ENCODE data around the gene AQP3.
"Not testable (repeated sequence)": the region's sequence is repeated elsewhere in the genome, so short reads cannot be mapped to it uniquely, and the experiment has no call there.

Gene AQP3

DNA sequence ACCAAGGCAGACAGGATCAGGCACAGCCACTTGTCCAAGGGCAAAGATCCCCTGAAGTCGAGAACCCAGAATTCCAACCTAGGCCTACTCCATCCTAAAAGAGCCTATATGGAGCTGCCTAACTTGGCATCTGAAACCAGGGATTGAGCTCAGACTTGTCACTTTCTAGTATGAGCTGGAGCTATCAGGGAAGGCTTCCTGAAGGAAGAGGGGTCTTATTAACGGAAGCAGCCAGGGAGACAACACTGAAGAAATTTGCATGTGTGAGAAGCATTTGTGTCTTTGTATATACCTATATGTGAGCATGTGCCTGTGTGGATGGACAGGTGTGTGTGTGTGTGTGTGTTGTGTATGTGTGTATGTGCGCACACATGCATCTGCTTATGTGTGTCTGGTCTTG is 40.3 kb downstream of the AQP3 start:
- no peak for DNase-seq

DNA sequence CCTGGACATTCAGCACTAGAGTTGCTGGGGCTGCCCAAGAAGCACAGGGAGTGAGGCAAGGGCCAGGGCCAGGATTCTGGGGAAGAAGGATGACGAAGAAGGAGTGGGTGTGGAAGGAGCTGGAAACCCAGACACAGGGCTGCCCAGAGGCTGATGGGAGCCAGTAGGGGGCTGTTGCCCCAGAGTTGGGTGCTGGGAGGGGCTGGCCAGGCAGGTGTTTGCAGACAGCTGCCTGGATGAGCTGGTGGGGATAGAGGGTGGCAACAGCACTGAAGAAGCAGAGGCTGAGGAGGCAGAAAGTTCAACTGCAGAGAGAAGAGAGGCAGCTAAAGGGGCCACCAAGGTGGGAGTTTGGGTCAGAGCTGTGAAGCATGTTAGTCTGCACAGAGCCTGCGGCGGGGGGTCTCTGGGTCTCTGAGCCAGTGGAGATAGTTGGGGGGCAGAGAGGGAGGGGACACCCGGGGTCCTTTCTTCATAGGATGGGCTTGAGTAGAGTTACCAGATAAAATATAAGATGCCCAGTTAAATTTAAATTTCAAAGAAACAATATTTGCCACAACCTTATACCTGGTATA is 42.5 kb downstream of the AQP3 start:
- no peak for DNase-seq

DNA sequence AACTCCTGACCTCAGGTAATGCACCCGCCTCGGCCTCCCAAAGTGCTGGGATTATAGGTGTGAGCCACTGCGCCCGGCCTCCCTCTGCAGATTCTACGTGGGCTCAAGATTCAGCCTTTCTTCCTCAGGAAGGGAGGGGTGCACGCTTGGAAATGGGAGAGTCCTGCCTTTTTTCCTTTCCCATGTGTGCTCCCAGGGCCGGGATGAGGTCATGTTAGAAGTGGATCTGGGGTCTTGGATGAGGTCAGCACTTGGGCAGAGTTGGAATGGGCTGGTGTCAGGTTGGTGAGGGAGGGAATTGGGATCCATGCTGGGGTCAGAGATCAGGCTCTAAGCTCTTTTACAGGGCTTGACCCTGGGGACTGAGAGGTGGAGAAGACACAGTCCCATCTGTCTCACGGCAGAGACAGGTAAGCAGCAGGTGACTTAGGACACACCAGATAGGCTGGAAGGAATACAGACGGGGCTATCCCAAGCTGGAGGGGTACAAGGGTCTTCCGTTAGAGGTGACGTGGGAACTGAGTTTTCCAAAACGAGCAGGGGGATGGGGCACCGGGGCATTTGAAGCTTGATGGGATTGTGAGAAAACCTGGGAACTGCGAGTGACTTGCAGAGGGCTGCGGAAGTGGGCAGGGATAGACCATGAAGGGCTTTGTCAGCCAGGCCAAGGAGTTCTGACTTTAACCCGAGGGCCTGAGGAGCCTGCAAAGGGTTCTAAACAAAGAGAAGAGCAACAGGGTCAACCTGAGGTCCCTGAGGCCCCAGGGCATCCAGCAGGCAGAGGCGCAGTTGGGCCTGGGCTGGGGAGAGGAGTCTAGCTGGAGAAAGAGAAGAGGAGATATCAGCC is 43.2 kb downstream of the AQP3 start:
- no peak for DNase-seq

DNA sequence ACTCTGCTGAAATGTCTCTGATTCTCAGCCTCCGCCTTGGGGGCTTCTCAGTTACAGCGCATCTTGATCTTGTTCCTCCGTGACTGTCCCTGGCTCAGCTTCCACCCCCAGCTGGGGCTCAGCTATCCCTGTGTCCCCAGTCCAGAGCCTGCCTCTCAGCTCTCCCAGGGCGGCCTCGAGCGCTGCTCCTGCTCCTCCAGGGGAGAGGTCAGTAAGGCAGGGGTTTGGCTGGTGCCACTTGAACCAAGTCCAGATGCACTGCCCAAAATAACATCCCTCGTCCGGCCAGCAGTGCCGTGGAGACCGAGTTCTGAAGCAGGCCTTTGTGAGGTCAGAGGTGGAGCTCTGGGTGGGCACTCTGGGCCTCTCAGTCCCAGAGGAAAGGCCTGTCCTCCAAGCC is 45.0 kb downstream of the AQP3 start, which contains the start of gene AQP7:
AQP7 (minus strand) TSS at position 198 of the 400 bp plus-strand sequence. CDS start 1,306 bp downstream, outside the sequence.
- DNase-seq, result not testable (repeated sequence)

DNA sequence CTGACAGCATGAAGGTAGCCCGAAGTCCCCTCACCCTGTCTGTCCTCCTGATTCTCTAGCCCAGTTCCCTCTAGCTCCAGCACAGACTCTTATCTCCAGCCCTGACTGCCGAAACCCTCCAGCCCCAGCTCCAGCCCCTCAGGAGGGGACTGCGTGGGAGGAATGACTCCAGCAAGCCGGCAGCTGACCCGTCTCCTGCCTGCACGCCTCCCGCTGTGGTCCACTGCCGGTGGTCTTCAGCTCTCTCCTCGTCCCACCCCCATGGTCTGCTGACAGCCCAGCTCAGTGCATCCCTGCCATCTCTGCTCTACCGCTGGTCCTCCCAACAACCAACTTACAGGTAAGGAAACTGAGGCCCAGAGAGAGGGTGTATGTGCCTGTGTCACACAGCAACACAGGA is 45.6 kb downstream of the AQP3 start:
- not testable (repeated sequence) for DNase-seq

DNA sequence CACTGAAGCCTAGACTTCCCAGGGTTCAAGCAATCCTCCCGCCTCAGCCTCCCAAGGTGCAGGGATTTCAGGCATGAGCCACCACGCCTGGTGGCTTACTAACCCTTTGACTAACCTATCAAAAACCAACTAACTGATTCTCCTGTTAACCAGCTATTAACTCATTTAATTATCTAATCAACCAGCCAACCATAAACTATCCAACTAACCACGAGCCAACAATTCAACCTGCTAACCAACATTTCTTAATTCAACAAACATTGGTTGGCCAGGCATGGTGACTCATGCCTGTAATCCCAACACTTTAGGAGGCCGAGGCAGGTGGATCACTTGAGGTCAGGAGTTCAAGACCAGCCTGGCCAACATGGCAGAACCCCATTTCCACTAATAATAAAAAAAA is 48.3 kb downstream of the AQP3 start:
- DNase-seq, result not testable (repeated sequence)

DNA sequence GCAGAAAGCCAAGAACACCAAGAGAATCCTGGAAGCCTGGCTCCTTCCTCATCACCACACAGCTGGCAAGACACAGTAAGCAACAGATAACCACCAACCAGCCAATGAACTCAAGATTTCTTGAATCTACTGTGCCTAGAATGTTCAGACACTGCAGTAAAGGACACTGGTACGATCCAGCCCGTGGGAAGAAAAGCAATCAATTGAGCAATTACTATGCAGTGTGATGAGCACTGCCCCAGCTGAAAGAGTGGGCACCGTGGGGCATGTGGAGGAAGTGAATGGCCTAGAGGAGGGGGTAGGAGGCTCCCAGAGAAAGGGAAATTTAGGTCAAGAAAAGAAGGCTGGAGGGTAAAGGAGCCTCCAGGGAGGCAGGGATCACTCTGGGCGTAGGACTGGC is 49.6 kb downstream of the AQP3 start:
- not testable (repeated sequence) for DNase-seq

DNA sequence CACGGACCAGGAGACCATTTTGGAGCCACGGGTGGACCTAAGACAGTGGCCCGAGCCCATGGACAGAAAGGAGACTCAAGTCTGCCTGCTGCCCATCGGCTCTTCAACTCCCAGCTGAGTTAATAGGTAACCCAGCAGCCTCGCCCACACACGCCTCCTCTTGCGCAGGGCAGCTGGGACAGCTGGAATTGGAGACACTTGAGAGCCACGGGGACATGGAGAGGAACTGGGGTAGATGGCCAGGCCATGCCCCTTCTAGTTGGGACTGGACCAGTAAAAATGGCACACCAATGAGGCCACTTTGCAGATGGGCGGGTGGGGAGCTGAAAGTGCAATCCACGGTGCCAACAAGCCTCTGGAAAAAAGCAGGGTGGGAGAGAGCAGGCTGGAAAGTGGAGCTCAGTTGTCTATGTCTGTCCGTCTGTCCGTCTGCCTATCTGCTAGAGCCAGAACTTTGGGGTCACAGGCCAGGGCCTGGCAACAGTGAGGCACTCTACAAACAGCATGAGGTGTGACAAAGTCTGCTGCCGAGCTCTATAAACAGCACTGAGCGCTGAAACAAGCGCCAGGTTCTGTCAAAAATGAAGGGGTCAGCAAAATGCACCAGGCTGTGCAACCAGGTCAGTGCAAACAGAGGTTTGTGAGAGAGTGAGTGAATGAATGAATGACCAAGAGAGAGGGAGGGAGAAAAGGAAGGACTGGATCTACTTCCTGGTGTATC is 52.1 kb downstream of the AQP3 start:
- not testable (repeated sequence) for DNase-seq

DNA sequence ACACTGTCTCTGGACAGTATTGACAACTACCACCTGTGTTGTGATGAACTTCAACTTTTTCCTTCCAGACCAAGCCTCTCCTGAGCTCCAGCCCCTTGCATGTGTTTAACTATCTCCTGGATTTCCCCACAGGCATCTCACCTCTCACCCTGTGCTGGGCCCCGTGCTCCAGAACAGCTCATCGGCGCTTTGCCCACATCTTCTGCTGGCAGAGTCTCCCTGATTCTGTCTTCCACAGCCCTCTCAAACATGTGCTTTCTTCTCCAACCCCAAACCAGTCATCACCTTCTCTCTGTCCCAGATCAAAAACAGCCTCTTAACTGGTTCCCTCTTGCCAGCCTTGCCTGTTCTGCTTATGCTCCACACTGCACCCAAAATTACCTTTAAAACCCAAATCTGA is 53.4 kb downstream of the AQP3 start:
- not testable (repeated sequence) for DNase-seq

DNA sequence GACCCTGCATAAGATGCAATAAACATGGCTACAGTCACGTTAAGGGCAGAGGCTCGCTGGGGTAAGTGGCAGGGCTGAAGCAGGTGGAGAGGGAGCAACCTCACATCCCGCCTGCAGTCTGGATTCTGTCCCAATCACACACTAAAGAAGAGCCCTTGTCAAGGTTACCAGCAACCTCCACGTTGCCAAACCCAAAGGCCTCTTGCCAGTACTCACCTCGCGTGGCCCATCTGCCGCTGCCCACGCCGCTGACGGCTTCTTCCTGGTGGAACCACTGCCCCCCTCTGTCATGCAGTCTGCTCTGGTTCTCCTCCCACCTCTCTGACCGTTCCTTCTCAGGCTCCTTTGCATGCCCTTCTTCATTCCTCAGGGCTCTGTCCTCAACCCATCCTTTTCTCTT is 53.8 kb downstream of the AQP3 start:
- DNase-seq, result no peak

DNA sequence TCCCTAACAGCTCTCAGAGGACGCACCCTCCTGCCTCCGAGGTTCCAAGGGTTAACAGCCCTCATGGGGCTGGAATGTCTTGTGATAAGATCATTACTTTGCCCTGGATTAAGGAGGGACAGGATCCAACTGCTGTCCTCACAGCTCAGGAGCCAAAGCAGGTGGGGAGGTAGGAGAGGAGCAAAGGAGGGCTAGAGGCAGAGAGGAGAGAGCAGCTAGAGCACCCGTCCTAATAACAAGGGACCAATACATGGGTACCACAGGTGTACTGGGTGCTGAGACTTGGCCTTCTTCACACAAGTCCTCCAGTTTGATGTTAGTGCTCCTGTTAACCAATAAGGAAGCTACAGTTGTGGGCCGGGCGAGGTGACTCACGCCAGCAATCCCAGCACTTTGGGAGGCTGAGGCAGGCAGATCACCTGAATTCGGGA is 54.8 kb downstream of the AQP3 start:
- DNase-seq, result not testable (repeated sequence)
